Activated CD4-positive, alpha-beta T cell treated with anti-CD3 and anti-CD28 coated beads for 24 hours (primary cell): ENCODE data around the gene NOP58.
"Not testable (repeated sequence)": the region's sequence is repeated elsewhere in the genome, so short reads cannot be mapped to it uniquely, and the experiment has no call there.

Source experiments
- DNase-seq, 2 donors: peaks; one replicate each; pipeline ENCODE4 v3.0.0-alpha.2; 2020; ENCODE audit warnings: low read depth in 2 of 2

Gene NOP58

DNA sequence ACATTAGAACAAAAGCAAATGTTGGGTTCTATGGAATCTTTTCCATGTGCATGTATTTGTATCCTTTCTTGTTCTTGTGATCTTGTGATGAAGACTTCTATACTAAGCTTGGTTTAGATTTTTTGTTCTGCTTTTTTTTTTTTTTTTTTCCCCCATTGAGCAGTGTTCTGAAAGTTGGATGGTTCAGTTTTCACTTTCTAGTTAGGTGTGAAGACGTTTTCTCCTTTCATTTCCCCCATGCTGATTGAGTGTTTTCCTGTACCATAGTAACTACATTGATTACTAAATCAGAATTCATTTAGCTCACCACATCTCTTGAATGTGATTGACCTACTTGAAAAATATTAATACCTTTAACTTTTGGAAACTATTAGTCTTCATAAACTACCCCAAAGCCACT is 34.1 kb downstream of the NOP58 start:
- no peak for DNase-seq

DNA sequence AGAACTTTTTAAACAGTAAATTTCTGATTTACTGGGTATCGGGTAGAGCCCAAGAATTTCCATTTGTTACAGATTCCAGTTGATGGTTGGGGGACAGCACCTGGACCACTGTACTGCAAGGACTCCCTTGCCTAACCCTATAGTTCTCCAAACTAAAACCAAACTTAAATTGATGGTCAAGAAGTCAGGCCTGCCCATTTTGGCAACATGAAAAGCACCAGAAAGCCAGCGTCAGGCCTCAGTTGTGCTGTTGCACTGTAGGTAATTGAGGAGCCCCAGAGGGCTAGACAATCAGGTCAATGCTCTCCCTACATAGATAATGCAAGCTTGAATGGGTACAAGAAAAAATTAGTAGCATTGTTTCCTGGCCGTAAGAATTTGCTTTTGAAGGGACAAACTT is 40.5 kb downstream of the NOP58 start:
- DNase-seq, result no peak

DNA sequence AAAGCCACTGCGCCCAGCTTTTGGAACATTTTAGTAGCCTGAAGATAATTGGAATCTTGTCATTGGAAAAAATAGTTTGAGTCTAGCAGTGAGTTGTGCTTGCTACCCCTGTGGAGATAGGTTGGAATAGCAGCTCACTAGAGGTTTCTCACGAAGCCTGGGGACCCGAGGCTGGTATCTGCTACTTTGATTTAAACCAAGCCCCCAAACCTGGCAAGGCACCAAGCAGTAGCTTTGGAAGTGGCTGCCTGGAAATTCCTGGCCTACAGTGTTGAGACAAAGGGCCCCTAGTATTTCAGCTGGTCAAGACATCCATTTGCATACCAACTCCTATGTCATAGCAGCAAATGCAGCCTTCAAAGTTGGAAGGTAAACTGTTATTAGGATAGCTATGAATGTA is 42.1 kb downstream of the NOP58 start:
- DNase-seq, result no peak

DNA sequence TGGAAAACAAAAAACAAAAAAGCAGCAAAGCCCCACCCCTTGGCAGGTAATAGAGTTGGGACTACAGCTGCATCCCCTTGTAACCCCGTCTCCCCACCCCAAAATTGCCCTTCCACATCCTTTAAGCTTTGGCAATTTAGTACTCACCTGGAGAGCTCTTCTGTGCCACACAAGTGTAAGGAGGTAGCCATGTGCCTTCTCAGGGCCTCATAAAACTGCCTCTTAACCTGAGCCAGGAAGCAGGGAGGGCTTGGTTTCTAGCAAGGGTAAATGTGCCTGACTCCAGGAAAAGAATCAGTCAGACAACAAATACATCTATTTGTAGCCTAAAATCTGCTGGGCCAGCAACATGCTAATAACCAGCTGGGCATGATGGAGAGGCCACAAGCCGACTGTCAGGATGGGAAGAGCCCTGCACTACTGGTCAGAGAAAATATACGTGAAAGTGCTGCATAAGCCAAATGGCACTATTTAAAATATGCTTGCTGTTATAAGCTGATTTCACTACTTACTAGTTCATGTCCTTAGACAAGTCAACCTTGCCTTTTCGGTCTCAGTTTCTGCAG is 46.3 kb downstream of the NOP58 start:
- no peak for DNase-seq

DNA sequence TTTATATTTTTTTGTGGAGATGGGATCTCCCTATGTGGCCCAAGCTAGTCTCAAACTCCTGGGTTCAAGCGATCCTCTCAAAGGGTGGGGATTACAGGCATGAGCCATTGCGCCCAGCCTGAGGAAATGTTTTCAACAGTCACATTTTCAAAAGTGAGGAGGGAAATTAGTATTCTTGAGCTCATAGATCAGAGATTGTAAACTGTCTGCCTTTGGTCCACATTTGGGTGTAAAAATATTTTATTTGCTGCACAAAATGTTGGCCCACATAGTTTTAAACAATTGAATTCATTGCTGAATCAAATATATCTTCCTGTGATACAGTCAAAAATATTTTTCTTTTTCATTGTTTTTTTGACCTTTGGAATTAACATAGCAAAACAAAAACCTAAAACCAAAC is 48.6 kb downstream of the NOP58 start:
- DNase-seq, result no peak

DNA sequence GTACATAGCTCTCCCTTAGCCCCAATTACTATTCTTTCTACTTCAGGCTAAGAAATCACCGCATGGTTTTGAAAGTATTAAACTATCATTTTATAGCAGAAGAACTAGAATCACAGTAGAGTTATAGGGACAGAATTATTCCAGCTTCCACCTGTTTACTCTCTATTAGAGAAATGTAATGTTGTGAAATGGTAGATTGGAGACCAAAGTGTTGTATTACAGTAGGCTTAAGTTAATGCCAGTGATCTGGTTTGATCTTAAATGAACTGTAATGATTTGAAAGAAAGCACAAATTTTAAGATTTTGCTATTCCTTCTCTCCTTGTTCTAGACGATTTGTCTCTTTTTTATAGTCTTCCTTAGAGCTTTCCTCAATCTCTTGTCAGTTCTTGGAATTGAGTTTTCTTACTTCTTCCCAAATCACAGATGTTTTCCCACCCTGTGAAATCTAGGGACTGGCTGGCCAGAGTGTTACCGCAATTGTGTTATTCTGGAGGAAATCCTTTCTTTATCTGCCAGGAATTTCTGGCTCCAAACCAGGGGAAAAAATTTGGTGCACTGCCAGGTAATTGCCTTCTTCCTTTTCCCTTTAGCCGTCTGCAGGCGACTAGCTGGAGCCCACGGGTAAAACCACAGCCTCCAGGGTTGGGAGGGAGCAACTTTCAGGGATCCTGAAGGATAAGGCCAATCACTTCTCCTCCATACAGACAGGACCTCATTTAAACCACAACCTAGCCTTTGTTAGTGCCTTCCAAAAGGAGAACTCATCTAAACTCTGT is 51.7 kb downstream of the NOP58 start:
- no peak for DNase-seq

DNA sequence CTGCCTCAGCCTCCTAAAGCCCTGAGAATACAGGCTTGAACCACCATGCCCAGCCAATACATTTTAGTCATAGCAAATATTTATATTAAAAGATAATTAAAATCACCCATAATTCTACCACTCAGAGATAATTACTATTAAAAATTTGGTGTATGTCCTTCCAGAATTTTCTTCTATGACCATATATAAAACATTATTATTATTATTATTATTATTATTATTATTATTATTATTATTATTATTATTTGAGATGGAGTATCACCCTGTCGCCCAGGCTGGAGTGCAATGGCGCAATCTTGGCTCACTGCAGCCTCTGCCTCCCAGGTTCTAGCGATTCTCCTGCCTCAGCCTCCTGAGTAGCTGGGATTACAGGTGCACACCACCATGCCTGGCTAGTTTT is 54.8 kb downstream of the NOP58 start:
- DNase-seq, result not testable (repeated sequence)

DNA sequence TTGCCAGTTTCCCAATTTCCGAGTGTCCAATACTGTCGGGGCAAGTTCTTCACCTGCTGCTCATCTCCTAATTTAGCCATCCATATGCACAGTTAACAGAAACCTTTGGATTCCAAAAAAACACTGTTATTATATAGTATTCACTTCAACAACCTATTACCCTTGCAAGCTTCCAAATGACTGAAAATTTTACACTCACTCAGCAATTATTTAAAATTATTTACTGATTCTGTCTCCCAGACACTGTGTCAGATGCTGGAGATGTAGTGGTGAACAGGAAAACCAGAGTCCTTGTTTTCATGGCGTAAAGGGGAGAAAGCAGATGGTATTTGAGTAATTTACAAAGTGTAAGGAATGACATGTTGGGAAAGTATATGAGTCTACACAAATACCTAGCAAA is 56.9 kb downstream of the NOP58 start:
- DNase-seq, result no peak

DNA sequence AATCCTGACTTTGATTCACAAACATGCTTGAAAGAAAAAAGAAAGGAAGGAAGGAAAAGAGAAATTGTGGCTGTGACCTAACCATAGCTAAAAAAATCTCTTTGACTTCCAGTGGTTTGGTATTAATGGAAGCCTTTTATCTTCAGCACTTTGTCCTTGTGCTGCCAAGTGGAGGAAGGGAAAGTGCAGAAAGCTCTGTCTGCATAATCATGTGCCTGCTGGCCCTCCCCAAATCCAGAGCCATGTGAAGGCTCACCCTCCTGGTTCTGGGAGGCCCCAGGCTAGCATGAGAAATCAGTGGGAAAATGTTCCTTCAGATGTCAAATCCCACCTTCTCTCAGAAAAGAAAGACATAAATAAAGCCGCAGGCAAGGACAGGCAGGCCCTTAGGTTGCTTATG is 62.3 kb downstream of the NOP58 start:
- no peak for DNase-seq

DNA sequence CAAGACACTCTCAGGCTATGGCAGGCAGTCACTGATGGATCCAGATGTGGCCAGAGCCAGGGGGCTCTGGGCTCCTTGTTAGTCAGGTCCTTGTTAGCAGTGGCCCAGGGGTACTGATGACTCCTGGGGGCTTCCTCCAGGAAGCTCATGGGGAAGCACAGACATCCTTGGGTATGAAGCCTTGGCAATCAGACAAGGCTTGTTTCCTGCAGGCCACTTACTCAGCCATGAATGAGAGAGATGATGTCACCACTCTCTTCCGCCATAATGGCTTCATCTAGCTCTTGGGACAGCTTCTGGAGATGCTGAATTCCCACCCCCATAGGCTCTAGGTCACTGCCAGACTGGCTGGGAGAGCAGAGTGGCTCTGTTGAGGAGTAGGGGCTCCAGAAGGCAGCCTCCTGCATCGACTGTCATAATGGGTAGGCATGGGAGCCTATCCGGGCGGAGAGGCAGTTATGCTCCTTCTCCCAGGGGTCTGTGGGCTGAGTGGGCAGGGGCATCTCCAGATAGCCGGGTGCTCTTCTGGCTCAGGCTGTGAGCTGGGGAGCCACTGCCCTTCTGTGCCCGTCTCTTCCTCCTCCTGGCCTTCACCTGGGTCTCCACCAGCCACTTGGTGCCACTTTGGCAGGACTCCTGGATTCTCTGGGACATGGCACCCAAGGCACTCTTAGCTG is 70.4 kb downstream of the NOP58 start:
- DNase-seq, result no peak

DNA sequence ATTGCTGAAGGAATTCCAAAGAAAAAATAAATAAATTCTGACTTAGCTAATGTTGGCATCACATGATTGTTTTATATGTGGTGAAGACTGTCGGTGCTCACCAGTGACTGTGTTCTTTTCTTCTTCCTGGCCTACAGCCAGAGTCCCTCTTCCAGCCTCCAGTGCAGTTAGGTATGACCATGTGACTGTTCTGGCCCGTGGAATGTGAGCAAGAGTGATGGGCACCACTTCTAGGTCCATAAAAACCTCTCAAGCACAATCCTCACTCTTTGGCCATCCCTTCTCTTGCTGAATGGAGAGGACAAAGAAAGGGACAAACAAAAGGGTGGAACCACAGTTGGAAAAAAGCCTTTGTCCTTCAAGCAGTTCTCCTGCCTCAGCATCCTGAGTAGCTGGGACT is 71.6 kb downstream of the NOP58 start:
- DNase-seq, result no peak

DNA sequence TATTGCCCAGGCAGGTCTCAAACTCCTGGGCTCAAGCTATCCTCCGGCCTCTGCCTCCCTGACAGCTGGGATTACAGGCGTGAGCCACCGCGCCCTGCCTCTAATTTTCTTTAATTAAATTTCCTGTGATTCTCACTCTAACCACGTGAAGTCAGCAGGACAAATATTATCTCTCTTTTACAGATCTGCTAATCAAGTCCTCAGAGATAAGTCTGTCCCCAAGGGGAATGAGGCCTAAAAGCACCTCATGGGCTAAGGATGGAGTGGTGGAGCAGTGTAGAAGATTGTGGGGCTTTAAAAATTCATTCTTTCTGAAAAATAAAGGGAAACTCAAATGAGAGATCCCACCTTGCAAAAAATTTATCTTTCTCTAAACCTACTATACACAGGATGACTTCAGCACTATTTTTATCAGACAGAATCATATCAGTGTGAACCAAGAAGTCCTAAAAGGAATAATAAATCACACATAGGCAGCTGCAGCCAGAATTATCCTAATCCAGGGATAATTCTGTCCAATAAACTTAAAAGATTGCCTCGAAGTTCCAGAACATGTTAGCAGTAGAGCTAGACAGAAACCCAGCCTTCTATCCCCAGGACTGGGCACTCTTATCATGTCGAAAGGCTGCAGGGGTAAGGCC is 72.3 kb downstream of the NOP58 start:
- no peak for DNase-seq

DNA sequence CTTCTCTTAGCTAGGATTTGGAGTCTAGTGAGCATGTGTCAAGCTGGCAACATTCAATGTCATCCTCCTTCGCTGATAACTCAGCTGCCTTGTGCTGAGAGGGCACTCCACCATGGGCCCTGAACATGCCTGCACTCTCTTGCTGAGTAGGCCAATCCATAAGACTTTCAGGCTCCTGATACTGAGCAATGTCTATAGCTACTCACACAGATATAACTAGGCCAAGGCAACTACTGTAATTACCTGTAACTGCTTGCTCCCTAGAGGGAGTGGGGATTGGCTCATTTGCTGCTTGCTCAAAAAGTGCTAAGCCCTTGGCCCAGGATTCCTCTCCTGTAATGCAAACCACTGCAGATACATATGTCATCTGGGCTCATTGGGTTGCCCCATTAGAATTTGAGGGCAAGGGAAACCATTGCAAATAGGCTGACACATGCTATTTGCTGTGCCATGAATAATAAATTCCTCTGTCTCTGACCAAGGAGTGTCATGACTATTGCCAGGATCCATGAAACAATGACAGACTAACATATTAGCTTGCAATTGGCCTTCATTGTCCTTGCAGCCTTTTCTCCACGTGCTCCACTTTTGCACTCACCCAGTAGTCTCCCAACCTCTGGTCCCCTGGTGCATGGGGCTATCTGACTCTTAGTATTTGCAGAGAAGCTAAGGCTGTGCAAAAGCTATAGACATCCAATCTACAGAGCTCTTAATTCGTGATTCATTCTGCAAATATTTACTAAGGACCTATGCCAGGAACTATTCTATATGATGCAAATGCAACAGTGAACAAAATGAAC is 73.7 kb downstream of the NOP58 start:
- DNase-seq, result no peak

DNA sequence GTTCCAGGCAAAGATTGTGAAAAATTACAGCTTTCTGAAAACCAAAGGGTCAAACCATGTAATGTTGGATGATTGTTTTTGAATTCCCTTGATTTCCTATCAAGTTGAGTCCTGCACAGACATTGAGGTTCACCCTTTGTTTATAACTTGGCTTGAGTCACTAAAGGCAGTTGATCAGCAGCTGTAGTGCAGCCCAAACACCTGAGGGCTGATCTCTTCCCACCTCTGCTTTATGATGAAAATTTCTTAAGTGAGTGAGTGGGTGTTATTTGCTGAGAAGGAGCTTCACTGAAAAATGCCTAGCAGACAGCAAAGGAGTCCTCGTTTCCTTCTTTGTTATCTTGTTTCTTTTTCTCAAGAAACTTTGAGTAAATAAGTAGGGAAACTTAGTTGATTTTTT is 78.6 kb downstream of the NOP58 start:
- no peak for DNase-seq

DNA sequence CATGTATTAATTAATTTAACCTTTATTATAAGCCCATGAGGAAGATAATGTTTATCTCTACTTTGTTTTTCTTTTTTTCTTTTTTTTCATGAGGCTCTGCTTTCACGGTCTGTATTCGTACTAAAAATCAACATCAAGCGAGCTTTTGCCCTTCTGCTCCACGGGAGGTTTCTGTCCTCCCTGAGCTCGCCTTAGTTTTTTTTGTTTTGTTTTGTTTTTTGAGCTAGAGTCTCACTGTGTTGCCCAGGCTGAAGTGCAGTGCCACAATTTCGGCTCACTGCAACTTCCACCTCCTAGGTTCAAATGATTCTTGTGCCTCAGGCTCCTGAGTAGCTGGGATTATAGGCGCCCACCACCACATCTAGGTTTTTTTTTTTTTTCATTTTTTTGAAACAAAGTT is 80.6 kb downstream of the NOP58 start:
- no peak for DNase-seq
